Measurements from ENCODE around the gene GARIN1A. TPM values are rescaled to one million over a fixed set of nuclear protein-coding genes. Genes with fewer than 3 reads are reported as not detected.
"Not testable (repeated sequence)": the region's sequence is repeated elsewhere in the genome, so short reads cannot be mapped to it uniquely, and the experiment has no call there.

Gene GARIN1A
- total RNA-seq, 1 donor from 2014 or later = 2.8 TPM

DNA sequence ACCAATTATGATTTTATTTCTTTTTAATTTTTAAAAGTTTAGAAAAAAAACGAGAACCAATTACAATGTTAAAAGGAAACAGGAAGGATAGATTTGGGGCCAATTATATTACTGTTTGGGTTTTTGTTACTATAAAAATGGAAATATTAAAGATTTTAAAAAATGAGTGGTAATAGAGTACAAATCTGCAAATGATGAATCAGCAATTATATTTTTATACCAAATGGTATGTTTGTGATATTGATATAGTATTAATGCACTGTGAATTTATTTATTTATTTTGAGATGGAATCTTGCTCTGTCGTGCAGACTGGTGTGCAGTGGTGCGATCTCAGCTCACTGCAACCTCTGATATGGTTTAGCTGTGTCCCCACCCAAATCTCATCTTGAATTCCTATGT is 11.5 kb upstream of the GARIN1A start:
- Mint-ChIP-seq H3K27me3 (ENCODE audit: low read depth) (no peaks in the 10 kb centered on the region), H3K36me3 (ENCODE audit: low read depth) (peaks cover 17% of the 10 kb centered on the region), H3K9me3 (ENCODE audit: low read depth) (peaks cover 13% of the 10 kb centered on the region), H3K4me3 (ENCODE audit: unreplicated experiment) (no peak overlapping the region), H3K27ac (ENCODE audit: unreplicated experiment) (no peak overlapping the region), H3K4me1 (ENCODE audit: low read depth) (peaks cover 4% of the 10 kb centered on the region)
- TF ChIP-seq, protein P1, sequence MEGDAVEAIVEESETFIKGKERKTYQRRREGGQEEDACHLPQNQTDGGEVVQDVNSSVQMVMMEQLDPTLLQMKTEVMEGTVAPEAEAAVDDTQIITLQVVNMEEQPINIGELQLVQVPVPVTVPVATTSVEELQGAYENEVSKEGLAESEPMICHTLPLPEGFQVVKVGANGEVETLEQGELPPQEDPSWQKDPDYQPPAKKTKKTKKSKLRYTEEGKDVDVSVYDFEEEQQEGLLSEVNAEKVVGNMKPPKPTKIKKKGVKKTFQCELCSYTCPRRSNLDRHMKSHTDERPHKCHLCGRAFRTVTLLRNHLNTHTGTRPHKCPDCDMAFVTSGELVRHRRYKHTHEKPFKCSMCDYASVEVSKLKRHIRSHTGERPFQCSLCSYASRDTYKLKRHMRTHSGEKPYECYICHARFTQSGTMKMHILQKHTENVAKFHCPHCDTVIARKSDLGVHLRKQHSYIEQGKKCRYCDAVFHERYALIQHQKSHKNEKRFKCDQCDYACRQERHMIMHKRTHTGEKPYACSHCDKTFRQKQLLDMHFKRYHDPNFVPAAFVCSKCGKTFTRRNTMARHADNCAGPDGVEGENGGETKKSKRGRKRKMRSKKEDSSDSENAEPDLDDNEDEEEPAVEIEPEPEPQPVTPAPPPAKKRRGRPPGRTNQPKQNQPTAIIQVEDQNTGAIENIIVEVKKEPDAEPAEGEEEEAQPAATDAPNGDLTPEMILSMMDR (IDR thresholded peaks at IDR 0.05) = no peak
- DNase-seq (ENCODE audit: low spot score) = no peak

DNA sequence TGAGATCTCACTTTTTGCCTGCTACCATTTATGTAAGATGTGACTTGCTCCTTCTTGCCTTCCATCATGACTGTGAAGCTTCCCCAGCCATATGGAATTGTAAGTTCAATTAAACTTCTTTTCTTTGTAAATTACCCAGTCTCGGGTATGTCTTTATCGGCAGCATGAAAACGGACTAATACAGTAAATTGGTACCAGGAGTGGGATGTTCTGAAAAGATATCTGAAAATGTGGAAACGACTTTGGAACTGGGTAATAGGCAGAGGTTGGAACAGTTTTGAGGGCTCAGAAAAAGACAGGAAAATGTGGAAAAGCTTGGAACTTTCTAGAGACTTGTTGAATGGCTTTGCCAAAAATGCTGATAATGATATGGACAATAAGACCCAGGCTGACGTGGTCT is 10.6 kb upstream of the GARIN1A start:
- Mint-ChIP-seq H3K4me3 (ENCODE audit: unreplicated experiment) (no peak overlapping the region), H3K36me3 (ENCODE audit: low read depth) (peaks cover 17% of the 10 kb centered on the region), H3K9me3 (ENCODE audit: low read depth) (peaks cover 13% of the 10 kb centered on the region), H3K4me1 (ENCODE audit: low read depth) (peaks cover 4% of the 10 kb centered on the region), H3K27ac (ENCODE audit: unreplicated experiment) (no peak overlapping the region), H3K27me3 (ENCODE audit: low read depth) (no peaks in the 10 kb centered on the region)
- TF ChIP-seq, protein P1 (IDR thresholded peaks at IDR 0.05) = no peak
- no peak for DNase-seq (ENCODE audit: low spot score)

DNA sequence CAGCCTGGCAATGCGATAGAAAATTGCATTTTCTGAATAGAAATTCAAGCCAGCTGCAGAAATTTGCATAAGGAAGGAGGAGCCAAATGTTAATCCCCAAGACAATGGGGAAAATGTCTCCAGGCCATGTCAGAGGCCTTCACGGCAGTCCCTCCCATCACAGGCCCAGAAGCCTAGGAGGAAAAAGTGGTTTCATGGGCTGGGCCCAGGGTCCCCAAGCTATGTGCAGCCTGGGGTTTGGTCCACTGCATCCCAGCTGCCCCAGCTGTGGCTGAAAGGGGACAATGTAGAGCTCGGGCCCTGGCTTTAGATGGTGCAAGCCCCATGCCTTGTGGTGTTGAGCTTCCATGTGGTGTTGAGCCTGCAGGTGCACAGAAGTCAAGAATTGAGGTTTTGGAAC is 10.0 kb upstream of the GARIN1A start:
- no peak for DNase-seq (ENCODE audit: low spot score)
- H3K27ac Mint-ChIP-seq (ENCODE audit: unreplicated experiment) = no peak overlapping the region
- H3K4me3 Mint-ChIP-seq (ENCODE audit: unreplicated experiment) = no peak overlapping the region

DNA sequence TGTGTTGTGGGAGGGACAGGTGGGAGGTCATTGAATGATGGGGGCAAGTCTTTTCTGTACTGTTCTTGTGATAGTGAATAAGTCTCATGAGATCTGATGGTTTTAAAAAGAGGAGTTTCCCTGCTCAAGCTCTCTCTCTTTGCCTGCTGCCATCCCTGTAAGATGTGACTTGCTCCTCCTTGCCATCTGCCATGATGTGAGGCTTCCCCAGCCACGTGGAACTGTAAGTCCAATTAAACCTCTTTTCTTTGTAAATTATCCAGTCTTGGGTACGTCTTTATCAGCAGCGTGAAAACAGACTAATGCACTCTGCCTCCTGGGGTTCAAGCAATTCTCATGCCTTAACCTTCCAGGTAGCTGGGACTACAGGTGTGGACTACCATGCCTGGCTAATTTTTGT is 8.9 kb upstream of the GARIN1A start:
- H3K27ac Mint-ChIP-seq (ENCODE audit: unreplicated experiment); H3K27me3 Mint-ChIP-seq (ENCODE audit: low read depth); DNase-seq (ENCODE audit: low spot score); H3K4me3 Mint-ChIP-seq (ENCODE audit: unreplicated experiment); H3K4me1 Mint-ChIP-seq (ENCODE audit: low read depth): not testable (repeated sequence)
- peaks cover 17% of the 10 kb centered on the region for H3K36me3 Mint-ChIP-seq (ENCODE audit: low read depth)
- peaks cover 13% of the 10 kb centered on the region for H3K9me3 Mint-ChIP-seq (ENCODE audit: low read depth)

More for the DNA sequence above, 10.0 kb upstream of the GARIN1A start:
- H3K9me3 Mint-ChIP-seq (ENCODE audit: low read depth) = peaks cover 13% of the 10 kb centered on the region
- TF ChIP-seq, protein P1 (IDR thresholded peaks at IDR 0.05) = no peak
- peaks cover 17% of the 10 kb centered on the region for H3K36me3 Mint-ChIP-seq (ENCODE audit: low read depth)
- H3K4me1 Mint-ChIP-seq (ENCODE audit: low read depth) = peaks cover 4% of the 10 kb centered on the region
- no peaks in the 10 kb centered on the region for H3K27me3 Mint-ChIP-seq (ENCODE audit: low read depth)

DNA sequence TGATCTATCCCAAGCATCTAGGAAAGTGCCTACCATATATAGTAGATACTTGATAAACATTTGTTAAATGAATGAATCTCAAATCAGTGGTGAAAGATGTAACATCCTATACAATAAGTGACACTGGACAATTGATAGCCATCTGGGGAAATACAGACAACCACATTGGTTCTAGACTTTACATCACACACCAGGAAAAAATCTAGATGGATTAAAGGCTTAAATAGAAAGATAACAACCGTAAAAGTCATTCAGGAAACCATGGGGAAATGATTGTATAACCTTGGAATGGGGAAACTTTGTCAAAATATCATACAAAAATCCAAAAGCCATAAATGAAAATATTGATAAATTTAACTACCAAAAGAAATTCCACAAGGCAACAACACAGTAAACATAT is 7.0 kb upstream of the GARIN1A start:
- Mint-ChIP-seq H3K9me3 (ENCODE audit: low read depth) (peaks cover 13% of the 10 kb centered on the region), H3K4me1 (ENCODE audit: low read depth) (peaks cover 4% of the 10 kb centered on the region), H3K27me3 (ENCODE audit: low read depth) (no peaks in the 10 kb centered on the region), H3K4me3 (ENCODE audit: unreplicated experiment) (no peak overlapping the region), H3K36me3 (ENCODE audit: low read depth) (peaks cover 17% of the 10 kb centered on the region), H3K27ac (ENCODE audit: unreplicated experiment) (no peak overlapping the region)
- TF ChIP-seq, protein P1 (IDR thresholded peaks at IDR 0.05) = no peak
- DNase-seq (ENCODE audit: low spot score) = no peak

DNA sequence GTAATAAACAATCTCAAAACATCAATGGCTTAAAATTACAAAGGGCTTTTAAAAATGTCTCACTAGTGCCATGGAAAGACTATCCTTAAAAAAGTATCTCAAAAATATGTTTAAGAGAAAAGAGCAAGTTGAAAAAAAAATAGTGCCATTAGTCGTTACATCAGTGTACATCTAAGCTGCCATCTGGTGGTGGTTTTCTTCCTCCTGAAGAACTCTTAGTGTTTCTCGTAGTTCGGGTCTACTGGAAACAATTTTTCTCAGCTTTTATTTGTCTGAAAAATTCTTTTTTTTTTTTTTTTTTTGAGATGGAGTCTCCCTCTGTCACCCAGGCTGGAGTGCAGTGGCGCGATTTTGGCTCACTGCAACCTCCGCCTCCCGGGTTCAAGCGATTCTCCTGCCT is 5.9 kb upstream of the GARIN1A start:
- Mint-ChIP-seq H3K36me3 (ENCODE audit: low read depth) (peaks cover 16% of the 10 kb centered on the region), H3K4me1 (ENCODE audit: low read depth) (peaks cover 4% of the 10 kb centered on the region), H3K27me3 (ENCODE audit: low read depth) (no peaks in the 10 kb centered on the region), H3K4me3 (ENCODE audit: unreplicated experiment) (no peak overlapping the region), H3K9me3 (ENCODE audit: low read depth) (peaks cover 7% of the 10 kb centered on the region), H3K27ac (ENCODE audit: unreplicated experiment) (no peak overlapping the region)
- TF ChIP-seq, protein P1 (IDR thresholded peaks at IDR 0.05) = peak; percentile 65
- DNase-seq (ENCODE audit: low spot score) = no peak

All from chondrocyte (in vitro differentiated cells).